ENCODE results near the gene TUFM.

- TF ChIP-seq CTCF (IDR thresholded peaks at IDR 0.05) = no peak
- no peak for TF ChIP-seq ZFX (IDR thresholded peaks at IDR 0.05; ENCODE audit: borderline replicate concordance)
Measured at GRCh38 chr16:28877655-28878000, 31.5 kb upstream of the TUFM start.

Measured in 22Rv1 (cell line).